Bronchial epithelial cell (primary cell): ENCODE data around the gene NEDD1. TPM values are rescaled to one million over a fixed set of nuclear protein-coding genes. Genes with fewer than 3 reads are reported as not detected.
A peak's percentile ranks its signal among the peaks of the same experiment; 100 is the strongest.

Experiments
- DNase-seq: peaks from one replicate; pipeline ENCODE4 v3.0.0-alpha.2; 2010; ENCODE audit warnings: low read depth
- FAIRE-seq: peaks from 2 replicates; lab custom pipeline; 2011; peaks lifted over from hg19 to GRCh38; lab: Jason Lieb, UNC
- H3K27me3 ChIP-seq: 2 replicates; pipeline ENCODE4 v1.5.1; 2011; ENCODE audit warnings: low read length; ENCODE audit not compliant: control insufficient read depth, insufficient read depth
- H3K36me3 ChIP-seq: 2 replicates; pipeline ENCODE4 v1.5.1; 2011; ENCODE audit warnings: low read length; ENCODE audit not compliant: control insufficient read depth, insufficient read depth
- H3K4me3 ChIP-seq: 2 replicates; pipeline ENCODE4 v1.5.1; 2011; ENCODE audit warnings: mild to moderate bottlenecking, low read depth, low read length, control low read depth
- total RNA-seq: library from RNA; depleted of rRNA; stranded (reverse); fragments of >200 nt; gene quantifications from 2 replicates; pipeline ENCODE4 v1.2.1, GENCODE V29; 2014
- TF ChIP-seq, protein P1 (sequence below): IDR thresholded peaks from 2 replicates; pipeline ENCODE4 v1.5.1; 2011; ENCODE audit warnings: mild to moderate bottlenecking, moderate library complexity, low read length, control low read depth, inconsistent platforms; ENCODE audit not compliant: insufficient read depth, severe bottlenecking

NEDD1 gene
- total RNA-seq, 1 donor from 2014 or later, result 35.3 TPM

DNA sequence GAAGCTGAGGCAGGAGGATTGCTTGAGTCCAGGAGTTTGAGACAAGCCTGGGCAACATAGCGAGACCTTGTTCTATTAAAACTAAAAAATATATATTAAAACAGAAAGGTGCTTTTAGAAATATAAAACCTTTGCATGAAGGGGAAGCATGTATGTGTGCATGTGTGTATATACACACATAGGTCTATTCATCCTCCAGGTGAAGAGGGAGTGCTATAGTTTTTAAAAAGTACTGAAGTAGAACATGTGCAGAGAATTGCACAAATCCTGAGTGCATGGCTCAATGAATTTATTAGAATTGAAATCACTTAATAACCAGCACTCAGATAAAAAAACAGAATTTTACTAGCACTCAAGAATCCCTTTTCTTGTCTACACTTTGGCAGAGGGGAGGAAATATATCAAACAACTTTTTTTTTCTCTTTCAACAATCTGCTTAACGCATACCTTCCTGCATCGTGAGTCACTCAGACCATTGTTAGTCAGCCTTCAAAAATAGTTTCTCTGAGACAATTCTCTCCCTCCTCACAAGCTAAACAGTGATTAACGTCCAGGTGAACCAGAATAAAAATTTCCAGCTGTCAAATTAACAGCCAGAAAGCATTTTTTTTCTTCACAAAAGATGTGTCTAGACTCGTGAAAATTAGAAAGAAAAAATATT is 17.7 kb upstream of the NEDD1 start:
- H3K4me3 ChIP-seq, result no peak overlapping the region
- H3K27me3 ChIP-seq, result no peaks in the 10 kb centered on the region
- no peaks in the 10 kb centered on the region for H3K36me3 ChIP-seq
- DNase-seq (peak; percentile 97), FAIRE-seq (no peak)
- TF ChIP-seq, protein P1, sequence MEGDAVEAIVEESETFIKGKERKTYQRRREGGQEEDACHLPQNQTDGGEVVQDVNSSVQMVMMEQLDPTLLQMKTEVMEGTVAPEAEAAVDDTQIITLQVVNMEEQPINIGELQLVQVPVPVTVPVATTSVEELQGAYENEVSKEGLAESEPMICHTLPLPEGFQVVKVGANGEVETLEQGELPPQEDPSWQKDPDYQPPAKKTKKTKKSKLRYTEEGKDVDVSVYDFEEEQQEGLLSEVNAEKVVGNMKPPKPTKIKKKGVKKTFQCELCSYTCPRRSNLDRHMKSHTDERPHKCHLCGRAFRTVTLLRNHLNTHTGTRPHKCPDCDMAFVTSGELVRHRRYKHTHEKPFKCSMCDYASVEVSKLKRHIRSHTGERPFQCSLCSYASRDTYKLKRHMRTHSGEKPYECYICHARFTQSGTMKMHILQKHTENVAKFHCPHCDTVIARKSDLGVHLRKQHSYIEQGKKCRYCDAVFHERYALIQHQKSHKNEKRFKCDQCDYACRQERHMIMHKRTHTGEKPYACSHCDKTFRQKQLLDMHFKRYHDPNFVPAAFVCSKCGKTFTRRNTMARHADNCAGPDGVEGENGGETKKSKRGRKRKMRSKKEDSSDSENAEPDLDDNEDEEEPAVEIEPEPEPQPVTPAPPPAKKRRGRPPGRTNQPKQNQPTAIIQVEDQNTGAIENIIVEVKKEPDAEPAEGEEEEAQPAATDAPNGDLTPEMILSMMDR, result no peak

DNA sequence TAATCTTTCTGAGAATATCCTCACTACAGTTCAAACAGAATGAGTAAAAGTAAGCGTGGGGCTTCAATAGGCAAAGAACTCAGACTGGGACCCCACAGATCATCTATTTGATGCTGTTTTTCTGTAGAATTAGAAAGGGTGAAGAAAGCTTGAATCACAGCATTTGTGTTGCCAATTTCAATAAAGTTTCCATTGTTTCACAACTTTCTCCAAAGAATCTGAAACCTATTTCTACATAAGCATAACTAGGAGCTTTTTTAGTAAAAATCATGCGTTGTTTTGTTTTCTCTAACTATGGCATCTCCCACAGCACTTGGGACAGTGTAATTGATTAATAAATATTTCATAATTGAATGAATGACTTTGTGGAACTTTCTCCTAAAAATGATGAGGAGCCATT is 16.7 kb upstream of the NEDD1 start:
- FAIRE-seq (no peak), DNase-seq (no peak)
- H3K36me3 ChIP-seq, result no peaks in the 10 kb centered on the region
- TF ChIP-seq, protein P1, result no peak
- H3K27me3 ChIP-seq, result no peaks in the 10 kb centered on the region
- H3K4me3 ChIP-seq, result no peak overlapping the region

DNA sequence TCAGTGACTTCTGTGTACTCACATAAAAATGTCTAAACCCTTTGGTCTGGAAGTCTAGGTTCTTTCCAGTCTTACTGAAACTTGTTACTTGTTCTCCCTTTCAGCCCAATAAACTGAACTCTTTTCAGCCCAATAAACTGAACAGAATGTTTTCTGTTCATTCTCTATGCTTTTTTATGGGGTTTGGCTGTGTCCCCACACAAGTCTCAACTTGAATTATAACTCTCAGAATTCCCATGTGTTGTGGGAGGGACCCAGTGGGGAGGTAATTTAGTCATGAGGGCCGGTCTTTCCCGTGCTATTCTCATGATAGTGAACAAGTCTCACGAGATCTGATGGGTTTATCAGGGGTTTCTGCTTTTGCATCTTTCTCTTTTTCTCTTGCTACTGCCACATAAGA is 15.0 kb upstream of the NEDD1 start:
- DNase-seq (peak; percentile 69), FAIRE-seq (no peak)
- no peaks in the 10 kb centered on the region for H3K27me3 ChIP-seq
- no peak overlapping the region for H3K4me3 ChIP-seq
- H3K36me3 ChIP-seq, result no peaks in the 10 kb centered on the region
- TF ChIP-seq, protein P1, result no peak

DNA sequence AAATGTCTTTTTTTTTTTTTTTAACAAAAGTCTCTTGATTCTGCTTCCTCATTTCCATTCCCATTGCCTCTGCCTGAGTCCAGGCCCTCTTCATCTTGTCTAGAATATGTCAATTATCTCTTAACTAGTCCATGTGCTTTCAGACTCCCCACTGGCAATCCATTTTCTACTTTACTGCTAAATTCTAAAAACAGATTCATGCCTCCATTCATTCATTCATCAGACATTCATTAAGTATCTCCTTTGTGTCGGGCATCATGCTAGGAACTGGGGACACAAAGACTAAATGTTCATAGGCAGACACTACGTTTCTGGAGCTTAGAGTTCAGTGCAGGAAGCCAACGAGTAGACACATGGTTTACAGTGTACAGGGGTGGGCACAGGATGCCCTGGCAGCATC is 9.6 kb upstream of the NEDD1 start:
- FAIRE-seq (no peak), DNase-seq (no peak)
- H3K4me3 ChIP-seq, result no peak overlapping the region
- H3K36me3 ChIP-seq, result no peaks in the 10 kb centered on the region
- TF ChIP-seq, protein P1, result no peak
- H3K27me3 ChIP-seq, result no peaks in the 10 kb centered on the region

DNA sequence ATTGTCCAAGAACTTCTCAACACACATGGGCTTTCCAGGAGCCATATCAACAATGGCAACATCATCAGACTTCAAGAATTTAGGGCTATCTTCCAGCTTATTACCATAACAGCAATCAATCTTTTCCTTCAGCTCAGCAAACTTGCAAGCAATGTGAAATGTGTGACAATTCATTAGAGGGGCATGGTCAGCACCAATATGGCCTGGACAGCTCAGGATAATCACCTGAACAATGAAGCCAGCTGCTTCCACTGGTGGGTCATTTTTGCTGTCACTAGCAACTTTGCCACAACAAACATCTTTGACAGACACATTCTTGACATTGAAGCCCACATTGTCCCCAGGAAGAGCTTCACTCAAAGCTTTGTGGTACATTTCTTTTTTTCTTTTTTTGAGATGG is 5.9 kb upstream of the NEDD1 start:
- FAIRE-seq, result no peak
- TF ChIP-seq, protein P1, result no peak
- no peaks in the 10 kb centered on the region for H3K27me3 ChIP-seq
- no peaks in the 10 kb centered on the region for H3K36me3 ChIP-seq
- DNase-seq, result no peak
- H3K4me3 ChIP-seq, result no peak overlapping the region

DNA sequence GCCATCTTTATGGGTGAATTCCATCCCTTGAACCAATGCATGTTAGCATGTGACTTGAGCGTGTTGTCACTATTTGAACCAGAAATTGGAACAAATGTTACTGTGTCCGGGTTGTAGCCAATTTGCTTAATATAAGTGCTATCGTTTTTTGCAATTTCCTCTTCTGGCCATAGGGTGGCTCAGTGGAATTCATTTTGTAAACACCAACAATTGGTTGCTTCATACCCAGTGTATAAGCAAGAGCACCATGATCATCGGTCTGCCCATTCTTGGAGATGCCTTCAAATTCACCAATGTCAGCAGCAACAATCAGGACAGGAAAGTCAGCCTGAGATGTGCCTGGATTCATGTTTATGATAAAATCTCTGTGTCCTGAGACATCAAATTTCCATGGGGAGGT is 5.0 kb upstream of the NEDD1 start:
- TF ChIP-seq, protein P1, result no peak
- Histone ChIP-seq H3K27me3 (no peaks in the 10 kb centered on the region), H3K36me3 (no peaks in the 10 kb centered on the region), H3K4me3 (no peak overlapping the region)
- FAIRE-seq, result no peak
- no peak for DNase-seq
